Measurements from ENCODE around the gene CTPS1.

- TF ChIP-seq EZH2phosphoT487 (IDR thresholded peaks at IDR 0.05; ENCODE audit: insufficient read depth, low read depth) (no peak), EZH2 (IDR thresholded peaks at IDR 0.05; ENCODE audit: insufficient read depth, poor library complexity, severe bottlenecking) (no peak)
Measured at GRCh38 chr1:40956407-40956806, 23.1 kb upstream of the CTPS1 start.

Data from GM23248 (cell line).